Nasal cavity respiratory epithelium epithelial cell of viscerocranial mucosa (primary cell): ENCODE data around the gene KNOP1. TPM values are rescaled to one million over a fixed set of nuclear protein-coding genes. Genes with fewer than 3 reads are reported as not detected.

Experiments
- total RNA-seq: library from RNA; depleted of rRNA; stranded (reverse); fragments of >200 nt; gene quantifications from 2 replicates; pipeline ENCODE4 v1.2.3, GENCODE V29; 2014

The KNOP1 gene
- 17.8 and 28.6 TPM in 2 replicates for total RNA-seq

DNA sequence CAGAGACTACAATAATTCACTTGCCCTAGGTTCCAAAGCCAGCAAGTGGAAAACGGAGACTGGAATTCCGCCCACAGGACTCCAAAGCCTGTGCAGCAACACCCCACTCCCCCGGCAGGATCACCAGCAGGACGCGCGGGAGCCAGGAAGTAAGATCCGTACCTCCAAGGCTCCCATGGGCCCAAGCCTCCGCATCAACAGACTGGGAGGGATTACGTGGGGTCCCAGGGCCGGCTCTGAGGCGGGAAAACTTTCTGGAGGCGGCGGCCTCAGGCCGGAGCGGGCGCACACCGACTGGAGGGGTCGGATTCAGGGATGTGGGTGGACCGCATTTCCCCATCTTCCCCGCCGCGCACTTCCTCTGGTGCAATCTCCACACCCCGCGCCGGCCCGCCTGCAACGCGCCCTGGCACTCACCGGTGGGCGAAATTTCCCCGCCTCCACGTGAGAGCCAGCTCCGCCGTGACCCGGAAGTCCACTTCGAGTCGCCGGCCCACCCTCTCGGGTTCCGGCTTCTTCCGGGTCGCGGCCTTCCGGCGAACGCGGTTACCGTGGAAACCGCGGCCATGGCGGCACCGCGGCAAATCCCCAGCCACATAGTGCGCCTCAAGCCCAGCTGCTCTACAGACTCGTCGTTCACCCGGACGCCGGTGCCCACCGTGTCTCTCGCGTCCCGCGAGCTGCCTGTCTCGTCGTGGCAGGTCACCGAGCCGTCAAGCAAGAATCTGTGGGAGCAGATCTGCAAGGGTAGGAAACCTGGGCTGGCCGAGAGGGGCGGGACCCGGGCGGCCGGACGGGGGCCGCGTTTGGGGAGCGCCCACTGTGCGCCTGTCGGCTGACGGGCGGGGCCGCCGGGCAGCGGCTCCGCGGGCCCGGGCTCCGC lies at the start of gene KNOP1, which contains the start of gene IQCK:
TSS of gene KNOP1 (minus strand) at position 487 of the 883 bp plus-strand sequence. CDS start 3,192 bp downstream, outside the sequence.
TSS of gene IQCK (plus strand) at position 531 of the 883 bp plus-strand sequence. CDS start at position 567, 36 bp downstream.

Other genes with a start within 250 kb of the KNOP1 start
- gene GDE1, start 196.1 kb downstream of the KNOP1 start, total RNA-seq, result 104 and 107 TPM in 2 replicates
- gene CCP110, start 194.3 kb downstream of the KNOP1 start, total RNA-seq, result 9.9 and 12.0 TPM in 2 replicates
- gene VPS35L, start 162.5 kb downstream of the KNOP1 start, total RNA-seq, result 8.5 and 25.5 TPM in 2 replicates
- 1.7 and 4.7 TPM in 2 replicates for gene IQCK, start within 50 bp of the KNOP1 start, total RNA-seq
- under 0.01 and 0.57 TPM in 2 replicates for gene GPRC5B, start 166.6 kb upstream of the KNOP1 start, total RNA-seq